Stimulated activated CD4-positive, alpha-beta T cell treated with anti-CD3 and anti-CD28 coated beads, Interleukin-4, amount 100 ng/mL, for 48 hours (primary cell): ENCODE measurements around the gene SLC2A11.

ENCODE experiments used
- DNase-seq, 2 donors: peaks; one replicate each; pipeline ENCODE4 v3.0.0-alpha.2; 2020; ENCODE audit warnings: low read depth in 2 of 2

The SLC2A11 gene

DNA sequence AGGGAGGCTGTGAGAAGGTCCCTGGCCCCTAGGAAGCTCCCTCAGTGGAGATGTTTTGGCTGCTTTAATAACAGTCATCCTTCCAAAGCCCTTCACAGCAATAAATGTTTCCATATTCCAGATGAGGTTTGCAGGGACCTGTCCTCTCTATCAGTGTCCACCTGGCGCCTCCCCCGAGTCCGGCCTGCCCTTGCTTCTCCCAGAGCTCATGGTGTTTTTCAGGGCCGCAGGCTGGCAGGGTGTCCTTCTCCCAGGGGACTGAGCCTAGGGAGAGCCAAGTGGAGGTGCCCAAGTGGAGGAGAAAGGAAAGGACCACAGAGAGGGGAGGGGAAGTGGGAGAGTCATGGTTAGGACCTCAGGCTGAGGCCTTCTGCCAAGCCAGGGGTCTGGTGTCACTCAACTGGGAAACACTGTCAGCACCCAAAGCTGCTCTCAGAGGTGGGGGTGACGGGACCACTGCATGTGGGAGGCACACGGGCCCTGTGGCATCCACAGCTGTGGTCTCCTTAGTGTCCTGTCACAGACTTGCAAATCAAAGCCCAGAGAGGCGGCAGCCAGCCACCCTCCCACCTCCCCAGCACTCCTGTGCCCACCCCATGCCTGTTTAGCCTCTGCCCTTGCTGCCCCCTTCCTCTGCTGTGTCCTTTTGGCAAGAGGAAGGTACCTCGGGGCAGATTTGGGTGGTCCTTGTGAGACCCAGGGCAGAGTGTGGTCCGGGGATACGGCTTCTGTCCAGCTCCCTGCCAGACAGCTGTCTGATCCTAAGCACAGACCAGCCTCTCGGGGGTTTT, 25.3 kb upstream of the SLC2A11 start:
- DNase-seq, result no peak

DNA sequence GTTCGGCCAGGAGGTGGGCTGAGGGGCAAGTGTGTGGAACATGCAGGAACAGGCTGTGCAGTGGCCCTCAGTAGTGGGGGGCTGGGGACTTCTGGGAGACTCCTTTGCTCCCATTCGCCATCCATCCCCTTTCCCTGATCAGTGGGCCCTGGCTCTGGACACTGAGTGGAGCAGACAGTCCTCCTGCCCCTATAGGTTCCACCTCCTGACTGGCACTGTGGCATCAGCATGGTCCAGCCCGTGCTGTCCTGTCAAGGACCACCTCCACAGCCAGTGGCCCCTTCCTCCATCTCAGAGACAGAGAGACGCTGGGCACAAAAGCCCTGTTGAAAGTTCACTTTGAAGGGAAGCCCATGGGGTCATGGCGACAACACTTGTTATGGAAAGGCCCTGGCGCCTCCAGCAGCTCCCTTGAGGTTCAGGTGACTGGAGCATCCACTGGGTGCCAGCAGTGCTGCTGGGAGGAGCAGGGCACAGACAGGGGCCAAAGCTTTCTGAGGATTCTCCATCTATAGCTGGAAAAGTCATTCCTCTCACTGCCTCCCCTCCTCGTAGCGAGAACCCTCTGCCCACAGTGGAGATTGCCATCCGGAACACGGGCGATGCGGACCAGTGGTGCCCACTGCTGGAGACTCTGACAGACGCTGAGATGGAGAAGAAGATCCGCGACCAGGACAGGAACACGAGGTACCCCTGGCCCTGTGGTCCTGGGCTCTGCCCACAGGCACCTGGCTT, 24.5 kb upstream of the SLC2A11 start:
- DNase-seq, result no peak

GRCh38 chr22:23833911-23834317, 23.8 kb upstream of the SLC2A11 start:
- no peak for DNase-seq

GRCh38 chr22:23834406-23834792, 23.3 kb upstream of the SLC2A11 start:
- no peak for DNase-seq

GRCh38 chr22:23834793-23835483, 22.7 kb upstream of the SLC2A11 start:
- no peak for DNase-seq

DNA sequence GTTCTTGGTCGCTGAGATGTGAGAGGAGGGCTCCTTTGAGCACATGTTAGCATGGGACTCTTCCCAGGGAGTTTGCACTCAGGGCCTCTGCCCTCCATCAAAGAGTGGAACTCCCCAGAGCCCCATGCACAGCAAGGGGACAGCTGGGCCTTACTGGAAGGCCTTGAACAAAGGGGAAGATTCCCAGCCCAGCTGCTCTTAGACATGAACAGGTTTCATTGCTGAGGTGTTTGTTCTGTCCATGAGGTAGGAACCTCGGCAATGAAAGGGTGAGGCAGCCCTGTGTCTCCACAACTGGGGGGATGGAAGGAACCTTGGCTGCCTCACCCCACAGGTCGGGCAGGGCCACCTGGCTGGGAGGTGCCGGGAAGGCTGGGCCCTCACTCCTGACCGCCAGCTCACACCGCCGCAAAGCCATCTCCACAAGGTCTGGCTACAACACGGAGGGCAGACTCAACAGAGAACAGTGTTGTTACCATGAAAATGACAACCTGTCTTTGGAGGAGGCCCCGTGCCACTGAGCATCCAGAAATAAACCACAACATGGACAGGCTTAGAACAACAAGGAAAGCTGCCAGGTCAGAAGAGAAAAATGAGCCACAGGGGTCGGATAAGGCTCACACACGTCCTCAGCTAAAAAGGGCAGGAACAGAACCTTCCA, 22.1 kb upstream of the SLC2A11 start:
- DNase-seq, result no peak

- DNase-seq, result no peak
These were observed 21.4 kb upstream of the SLC2A11 start for GRCh38 chr22:23836281-23836680.

DNA sequence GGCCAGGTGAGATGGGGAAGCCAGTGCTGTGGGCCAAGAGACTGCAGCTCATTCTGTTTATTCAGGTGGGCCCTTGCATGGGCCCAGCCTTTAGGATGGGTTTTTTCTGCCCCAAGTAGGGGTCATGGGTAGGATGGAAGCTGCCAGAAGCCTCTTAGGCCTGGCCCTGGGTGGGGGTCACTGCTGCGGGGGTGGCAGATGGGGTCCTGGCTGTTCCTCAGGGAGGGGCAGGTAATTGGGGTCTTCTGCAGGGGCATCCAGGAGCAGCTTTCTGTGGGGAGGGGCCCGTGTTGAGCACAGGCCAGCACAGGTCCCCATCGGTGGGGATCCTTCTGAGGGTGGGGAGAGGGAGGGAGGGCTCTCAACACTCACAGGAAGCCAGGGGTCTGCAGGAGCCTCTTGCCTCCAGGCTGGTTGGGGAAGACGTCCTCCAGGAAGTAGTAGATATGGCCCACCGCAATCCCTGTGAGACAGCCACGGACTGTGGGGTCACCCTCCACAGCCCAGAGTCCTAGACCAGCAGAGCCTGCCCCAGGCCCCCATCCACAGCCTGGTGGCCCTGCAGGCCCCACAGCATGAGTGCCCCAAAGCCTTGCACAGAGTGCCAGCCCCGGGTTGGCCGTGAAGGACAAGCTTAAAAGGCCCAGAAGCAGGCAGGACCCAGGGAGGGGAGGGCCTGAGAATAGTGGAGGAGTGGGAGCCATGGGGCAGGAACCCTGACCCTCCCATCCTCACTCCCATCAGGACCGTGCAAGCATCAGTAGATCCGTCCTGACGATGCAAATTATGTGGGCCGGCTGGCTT, 20.8 kb upstream of the SLC2A11 start:
- DNase-seq, result no peak

- DNase-seq, result no peak
These were observed 20.2 kb upstream of the SLC2A11 start for GRCh38 chr22:23837496-23837859.

DNA sequence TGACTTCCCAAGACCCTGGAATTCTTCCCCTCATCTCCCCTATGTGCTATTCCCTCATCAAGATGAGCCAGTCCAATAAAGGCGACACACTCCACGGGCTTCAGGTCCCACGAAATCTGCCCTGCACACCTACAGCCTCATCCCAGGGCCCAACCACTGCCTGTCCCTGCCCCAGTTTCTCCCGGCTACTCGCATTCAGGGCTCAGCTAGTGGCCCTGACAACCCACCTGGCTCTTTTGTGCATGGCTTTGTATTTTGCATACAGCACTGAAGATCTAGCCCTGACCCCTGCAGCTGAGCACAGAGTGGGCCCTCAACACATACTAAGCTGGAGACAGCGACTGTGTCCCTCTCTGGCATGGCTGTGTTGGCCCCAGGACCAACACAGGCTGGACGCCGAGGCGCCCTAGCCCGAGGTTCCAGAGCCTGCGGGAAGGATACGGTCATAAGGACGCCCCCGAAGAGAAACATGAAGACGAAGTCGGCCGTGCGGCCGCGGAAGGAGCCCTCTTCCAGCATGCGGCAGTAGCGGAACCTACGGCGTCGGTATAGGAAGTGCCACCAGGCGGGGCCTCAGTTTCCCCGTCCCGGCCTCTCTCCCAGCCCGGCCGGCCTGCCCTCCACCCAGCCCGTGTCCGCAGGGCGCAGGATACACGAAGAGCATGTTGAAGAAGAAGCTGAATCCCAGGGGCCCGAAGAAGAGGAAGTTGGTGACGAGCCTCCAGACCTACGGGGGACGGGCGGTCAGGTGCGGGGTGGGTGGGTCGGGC, 19.6 kb upstream of the SLC2A11 start:
- DNase-seq, result no peak

- peak; percentile 94 to 99 for DNase-seq
These were observed 18.8 kb upstream of the SLC2A11 start, which contains the start of gene DERL3 for GRCh38 chr22:23838681-23839468. Gene DERL3 (minus strand): TSS chr22:23839006. CDS start chr22:23838987, 19 bp downstream.

- DNase-seq, result no peak
These were observed 17.6 kb upstream of the SLC2A11 start for GRCh38 chr22:23840026-23840425.

- no peak for DNase-seq
These were observed 16.4 kb upstream of the SLC2A11 start for GRCh38 chr22:23841292-23841691.

GRCh38 chr22:23841736-23842445, 15.8 kb upstream of the SLC2A11 start:
- DNase-seq, result no peak

- DNase-seq, result no peak
These were observed 15.1 kb upstream of the SLC2A11 start for GRCh38 chr22:23842599-23842998.

GRCh38 chr22:23844739-23845202, 12.9 kb upstream of the SLC2A11 start:
- no peak for DNase-seq

DNA sequence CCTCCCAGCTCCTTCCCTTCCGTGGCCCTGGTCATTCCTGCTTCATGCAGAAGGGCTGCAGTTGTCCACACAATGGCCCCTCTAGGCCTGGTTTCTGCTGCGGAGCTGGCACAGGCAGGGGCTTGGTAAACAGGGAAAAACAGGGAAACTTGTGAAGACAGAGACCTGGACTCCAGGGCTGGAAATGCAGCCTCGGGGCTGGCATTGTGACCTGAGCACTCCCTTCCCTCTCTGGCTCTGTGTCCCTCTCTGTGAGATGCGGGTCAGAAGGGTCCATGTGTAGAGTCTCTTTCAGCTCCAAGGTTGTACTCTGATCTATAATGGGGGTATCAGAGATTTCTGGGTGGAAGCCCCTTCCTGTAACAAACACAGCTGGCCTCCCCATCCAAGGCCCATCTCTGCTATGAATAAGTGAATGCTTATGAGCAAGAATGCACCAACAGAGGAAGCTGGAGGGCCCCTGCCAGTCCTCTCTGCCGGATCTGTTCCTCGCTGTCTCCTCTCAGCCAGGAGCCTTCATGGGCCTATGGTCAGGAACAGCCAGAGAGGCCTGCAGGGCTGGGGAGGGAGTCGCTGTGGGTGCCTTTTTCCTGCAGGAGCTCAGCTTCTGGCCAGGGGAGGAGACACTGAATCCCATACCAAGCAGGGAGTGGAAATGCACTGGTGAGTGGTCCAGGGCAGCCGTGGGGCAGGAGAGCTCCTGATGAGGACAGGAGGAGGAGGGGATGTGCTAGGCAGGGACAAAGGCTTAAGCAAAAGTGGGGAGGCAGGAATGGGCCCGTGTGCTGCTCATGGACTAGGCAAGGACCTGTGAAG, 12.2 kb upstream of the SLC2A11 start:
- no peak for DNase-seq

GRCh38 chr22:23846081-23846469, 11.6 kb upstream of the SLC2A11 start:
- no peak for DNase-seq
